AG09309 (cell line): Measurements from ENCODE around the gene TPPP3.

Experiments used
- DNase-seq: peaks from one replicate; pipeline ENCODE4 v3.0.0-alpha.2; 2010; ENCODE audit warnings: low read depth
- H3K4me3 ChIP-seq: 2 replicates; pipeline ENCODE4 v1.5.1; 2011; ENCODE audit warnings: mild to moderate bottlenecking, low read depth, low read length, moderate library complexity; ENCODE audit not compliant: control insufficient read depth
- TF ChIP-seq, protein P1 (sequence below): IDR thresholded peaks from 2 replicates; pipeline ENCODE4 v1.5.1; 2011; ENCODE audit warnings: mild to moderate bottlenecking, low read depth, low read length, inconsistent platforms; ENCODE audit not compliant: insufficient read depth, control insufficient read depth; ENCODE audit errors: missing control alignments

Gene TPPP3

DNA sequence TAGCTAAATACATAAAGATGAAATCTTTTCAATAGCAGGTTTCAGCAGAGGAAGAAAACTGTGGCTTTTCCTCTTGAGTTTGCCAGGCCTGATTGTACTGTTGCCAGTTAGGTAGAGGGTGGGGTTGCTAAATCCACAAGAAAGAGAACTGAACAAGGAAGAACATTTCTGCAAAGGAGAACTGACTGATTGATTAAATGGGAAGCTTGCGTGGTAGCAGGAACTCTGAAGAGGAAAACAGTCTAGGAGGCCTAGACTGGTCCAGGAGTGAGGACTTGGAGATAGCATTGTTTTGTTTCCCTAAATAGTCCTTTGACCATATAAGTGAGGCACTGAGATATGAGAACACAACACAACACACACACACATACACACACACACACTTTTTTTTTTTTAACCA, 47.9 kb downstream of the TPPP3 start:
- H3K4me3 ChIP-seq = no peak overlapping the region
- no peak for DNase-seq

GRCh38 chr16:67342616-67343015, 50.7 kb downstream of the TPPP3 start:
- no peak overlapping the region for H3K4me3 ChIP-seq
- no peak for DNase-seq
- TF ChIP-seq, protein P1, sequence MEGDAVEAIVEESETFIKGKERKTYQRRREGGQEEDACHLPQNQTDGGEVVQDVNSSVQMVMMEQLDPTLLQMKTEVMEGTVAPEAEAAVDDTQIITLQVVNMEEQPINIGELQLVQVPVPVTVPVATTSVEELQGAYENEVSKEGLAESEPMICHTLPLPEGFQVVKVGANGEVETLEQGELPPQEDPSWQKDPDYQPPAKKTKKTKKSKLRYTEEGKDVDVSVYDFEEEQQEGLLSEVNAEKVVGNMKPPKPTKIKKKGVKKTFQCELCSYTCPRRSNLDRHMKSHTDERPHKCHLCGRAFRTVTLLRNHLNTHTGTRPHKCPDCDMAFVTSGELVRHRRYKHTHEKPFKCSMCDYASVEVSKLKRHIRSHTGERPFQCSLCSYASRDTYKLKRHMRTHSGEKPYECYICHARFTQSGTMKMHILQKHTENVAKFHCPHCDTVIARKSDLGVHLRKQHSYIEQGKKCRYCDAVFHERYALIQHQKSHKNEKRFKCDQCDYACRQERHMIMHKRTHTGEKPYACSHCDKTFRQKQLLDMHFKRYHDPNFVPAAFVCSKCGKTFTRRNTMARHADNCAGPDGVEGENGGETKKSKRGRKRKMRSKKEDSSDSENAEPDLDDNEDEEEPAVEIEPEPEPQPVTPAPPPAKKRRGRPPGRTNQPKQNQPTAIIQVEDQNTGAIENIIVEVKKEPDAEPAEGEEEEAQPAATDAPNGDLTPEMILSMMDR = no peak

More for the DNA sequence above, 47.9 kb downstream of the TPPP3 start:
- TF ChIP-seq, protein P1 = no peak

DNA sequence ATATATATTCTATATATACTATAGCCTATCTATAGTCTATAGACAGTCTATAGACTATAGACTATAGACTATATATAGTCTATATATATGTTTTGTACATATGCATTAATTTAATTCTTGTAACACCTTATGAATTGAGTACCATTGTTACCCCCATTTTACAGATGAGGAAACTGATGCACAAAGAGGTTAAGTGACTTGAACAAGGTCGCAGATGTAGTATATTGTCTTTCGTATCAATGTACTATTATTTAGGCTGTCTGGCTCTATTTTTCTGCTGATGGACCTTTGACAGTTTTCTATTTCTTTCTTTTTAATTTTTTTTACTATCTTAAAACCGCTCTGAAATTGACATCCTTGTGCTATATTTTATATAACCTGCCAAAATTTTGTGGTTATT, 52.0 kb downstream of the TPPP3 start:
- DNase-seq = no peak
- TF ChIP-seq, protein P1 = no peak
- no peak overlapping the region for H3K4me3 ChIP-seq
